ENCODE data around the gene NDUFS2. TPM values are rescaled to one million over a fixed set of nuclear protein-coding genes. Genes with fewer than 3 reads are reported as not detected.

The NDUFS2 gene
- total and polyA plus RNA-seq, 9 of the 15 experiments (the other 6 are each of a cell fraction or from before 2014, with no cell fraction given): 70.0 to 176 (median 141) TPM

GRCh38 chr1:161259345-161259702 is 57.2 kb downstream of the NDUFS2 start:
- H3K79me2 ChIP-seq (ENCODE audit: control insufficient read depth, insufficient read depth, low read length): no peaks in the 10 kb centered on the region
- H3K4me1 ChIP-seq (replicated peaks in 1 of 2; ENCODE audit: control insufficient read depth in 2 of 2, insufficient read depth in 2 of 2, low read length in 2 of 2): peaks cover 0 to 7% of the 10 kb centered on the region in 2 experiments; a peak in 3 of 5 replicates
- CTCF ChIA-PET (ENCODE audit: low intra/inter-chr PET ratio): no interaction called here
- POLR2A ChIA-PET: interaction anchor here (0.8 to 1.5 kb wide), 4 partner anchors 9 to 15 kb away, joined by 3 to 5 read pairs (median 4); no protein-coding TSS in a partner anchor
- H2AFZ ChIP-seq (ENCODE audit: low read depth, low read length): no peak overlapping the region
- no peaks in the 10 kb centered on the region for H4K20me1 ChIP-seq (replicated peaks; ENCODE audit: control insufficient read depth, insufficient read depth, low read length)
- WGBS (ENCODE audit: insufficient coverage, low coverage, missing lambda C conversion rate): 12% methylated on average over 6 of the region's 6 CpGs
- intact Hi-C loops (cut with micrococcal nuclease) (no loop called here), in situ Hi-C loops (cut with MboI) (no loop called here)
- no peaks in the 10 kb centered on the region for H3K36me3 ChIP-seq (ENCODE audit: control insufficient read depth, insufficient read depth, low read length)
- H3K4me3 ChIP-seq: no peak overlapping the region
- no peak for TF ChIP-seq ZNF695 (CRISPR knock-in tag; IDR thresholded peaks at IDR 0.05)
- TF ChIP-seq ARID3B (CRISPR knock-in tag; IDR thresholded peaks at IDR 0.05; ENCODE audit: borderline replicate concordance): no peak
- no peak for TF ChIP-seq CEBPB (tag; IDR thresholded peaks at IDR 0.05)
- TF ChIP-seq, protein P1, sequence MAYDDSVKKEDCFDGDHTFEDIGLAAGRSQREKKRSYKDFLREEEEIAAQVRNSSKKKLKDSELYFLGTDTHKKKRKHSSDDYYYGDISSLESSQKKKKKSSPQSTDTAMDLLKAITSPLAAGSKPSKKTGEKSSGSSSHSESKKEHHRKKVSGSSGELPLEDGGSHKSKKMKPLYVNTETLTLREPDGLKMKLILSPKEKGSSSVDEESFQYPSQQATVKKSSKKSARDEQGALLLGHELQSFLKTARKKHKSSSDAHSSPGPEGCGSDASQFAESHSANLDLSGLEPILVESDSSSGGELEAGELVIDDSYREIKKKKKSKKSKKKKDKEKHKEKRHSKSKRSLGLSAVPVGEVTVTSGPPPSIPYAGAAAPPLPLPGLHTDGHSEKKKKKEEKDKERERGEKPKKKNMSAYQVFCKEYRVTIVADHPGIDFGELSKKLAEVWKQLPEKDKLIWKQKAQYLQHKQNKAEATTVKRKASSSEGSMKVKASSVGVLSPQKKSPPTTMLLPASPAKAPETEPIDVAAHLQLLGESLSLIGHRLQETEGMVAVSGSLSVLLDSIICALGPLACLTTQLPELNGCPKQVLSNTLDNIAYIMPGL (CRISPR knock-in tag; IDR thresholded peaks at IDR 0.05): no peak
- TF ChIP-seq HDAC2 (IDR thresholded peaks at IDR 0.05): no peak
- TF ChIP-seq CXXC5 (CRISPR knock-in tag; IDR thresholded peaks at IDR 0.05): no peak
- FAIRE-seq (no peak), ATAC-seq (no peak), DNase-seq (ENCODE audit: extremely low read depth in 1 of 4, low spot score in 3 of 4) (no peak)
- no TSS peak for BruUV-seq (replicated peaks)
- no peak overlapping the region for H3K4me2 ChIP-seq (ENCODE audit: insufficient read depth, low read length)
- H3K27ac ChIP-seq (ENCODE audit: extremely low read depth, low read depth, low read length): no peak overlapping the region
- H3K9ac ChIP-seq (ENCODE audit: insufficient read depth in 1 of 2, low read depth in 2 of 2, low read length in 2 of 2): no peak overlapping the region
- H3K9me1 ChIP-seq (ENCODE audit: control insufficient read depth, insufficient read depth, low read length): no peaks in the 10 kb centered on the region
- H3K27me3 ChIP-seq (ENCODE audit: control insufficient read depth in 2 of 2, insufficient read depth in 2 of 2, low read length in 2 of 2): peaks cover 30 to 35% of the 10 kb centered on the region in 2 experiments; a peak in 4 of 5 replicates
- peaks cover 2% of the 10 kb centered on the region; the same call in 1 of the 2 replicates for H3K9me3 ChIP-seq (replicated peaks; ENCODE audit: control insufficient read depth, insufficient read depth, low read depth, low read length)
